Measurements from ENCODE around the gene CLSTN2.

The CLSTN2 gene

GRCh38 chr3:140246578-140246977 is 311.6 kb downstream of the CLSTN2 start:
- no peak for DNase-seq

GRCh38 chr3:140247775-140248174 is 312.8 kb downstream of the CLSTN2 start:
- DNase-seq: no peak

GRCh38 chr3:140249188-140249587 is 314.2 kb downstream of the CLSTN2 start:
- no peak for DNase-seq

- DNase-seq: no peak
These were observed 315.2 kb downstream of the CLSTN2 start for GRCh38 chr3:140250010-140250855.

- no peak for DNase-seq
These were observed 316.0 kb downstream of the CLSTN2 start for GRCh38 chr3:140250945-140251344.

GRCh38 chr3:140251678-140252077 is 316.7 kb downstream of the CLSTN2 start:
- no peak for DNase-seq

GRCh38 chr3:140252812-140253656 is 318.0 kb downstream of the CLSTN2 start:
- no peak for DNase-seq

- no peak for DNase-seq
These were observed 323.3 kb downstream of the CLSTN2 start for GRCh38 chr3:140258222-140258724.

- DNase-seq: no peak
These were observed 330.3 kb downstream of the CLSTN2 start for GRCh38 chr3:140265302-140265701.

GRCh38 chr3:140268103-140268502 is 333.1 kb downstream of the CLSTN2 start:
- DNase-seq: no peak

- DNase-seq: no peak
These were observed 333.6 kb downstream of the CLSTN2 start for GRCh38 chr3:140268610-140269009.

- DNase-seq: no peak
These were observed 335.3 kb downstream of the CLSTN2 start for GRCh38 chr3:140270329-140270728.

- no peak for DNase-seq
These were observed 338.7 kb downstream of the CLSTN2 start for GRCh38 chr3:140273542-140274195.

- DNase-seq: no peak
These were observed 339.4 kb downstream of the CLSTN2 start for GRCh38 chr3:140274429-140274828.

GRCh38 chr3:140276703-140277102 is 341.7 kb downstream of the CLSTN2 start:
- DNase-seq: no peak

- DNase-seq: no peak
These were observed 342.9 kb downstream of the CLSTN2 start for GRCh38 chr3:140277886-140278285.

- DNase-seq: no peak
These were observed 349.4 kb downstream of the CLSTN2 start for GRCh38 chr3:140284372-140284771.

- DNase-seq: no peak
These were observed 350.4 kb downstream of the CLSTN2 start for GRCh38 chr3:140285380-140285779.

- no peak for DNase-seq
These were observed 353.6 kb downstream of the CLSTN2 start for GRCh38 chr3:140288595-140288994.

GRCh38 chr3:140290105-140290504 is 355.1 kb downstream of the CLSTN2 start:
- no peak for DNase-seq

GRCh38 chr3:140292170-140292569 is 357.2 kb downstream of the CLSTN2 start:
- no peak for DNase-seq

- no peak for DNase-seq
These were observed 357.7 kb downstream of the CLSTN2 start for GRCh38 chr3:140292684-140293083.

GRCh38 chr3:140294058-140294457 is 359.1 kb downstream of the CLSTN2 start:
- DNase-seq: no peak

Data from activated CD4-positive, alpha-beta T cell treated with anti-CD3 and anti-CD28 coated beads for 1 hour (primary cell).